OCI-LY1 (cell line): ENCODE data around the gene SLC2A2.

Experiments
- H2AFZ ChIP-seq: fragments of 200-600 bp; sonication (generic), shearing (Covaris generic); 2 replicates; pipeline ENCODE4 v1.6.0; 2014; ENCODE audit warnings: antibody characterized with exemption, mild to moderate bottlenecking, low read length
- H3F3A ChIP-seq: fragments of 200-600 bp; sonication (generic), shearing (Covaris generic); 2 replicates; pipeline ENCODE4 v1.6.0; 2014; ENCODE audit warnings: mild to moderate bottlenecking, antibody characterized with exemption, low read length, moderate library complexity; ENCODE audit not compliant: insufficient read depth
- H3K27ac ChIP-seq: fragments of 200-600 bp; sonication (generic); 2 replicates; pipeline ENCODE4 v1.5.1; 2014; ENCODE audit warnings: low read length, mixed run types, mild to moderate bottlenecking, low read depth; ENCODE audit not compliant: poor library complexity, severe bottlenecking
- H3K27me3 ChIP-seq: fragments of 200-600 bp; sonication (generic); 2 replicates; pipeline ENCODE4 v1.6.0; 2014; ENCODE audit warnings: antibody characterized with exemption, mild to moderate bottlenecking, low read length, moderate library complexity; ENCODE audit not compliant: insufficient read depth
- H3K36me3 ChIP-seq: fragments of 200-600 bp; sonication (generic); 2 replicates; pipeline ENCODE4 v1.6.1; 2014; ENCODE audit warnings: mild to moderate bottlenecking, antibody characterized with exemption, low read length, moderate library complexity, mixed read lengths; ENCODE audit not compliant: insufficient read depth
- H3K4me1 ChIP-seq: fragments of 200-600 bp; sonication (generic); 2 replicates; pipeline ENCODE4 v1.5.1; 2014; ENCODE audit warnings: mild to moderate bottlenecking, low read length, moderate library complexity; ENCODE audit not compliant: insufficient read depth, severe bottlenecking
- H3K4me2 ChIP-seq: fragments of 200-600 bp; sonication (generic), shearing (Covaris generic); 2 replicates; pipeline ENCODE4 v1.6.1; 2014; ENCODE audit warnings: low read length
- H3K4me3 ChIP-seq: fragments of 200-600 bp; sonication (generic); 2 replicates; pipeline ENCODE4 v1.5.1; 2014; ENCODE audit warnings: low read length, low read depth, mild to moderate bottlenecking, mixed read lengths; ENCODE audit not compliant: poor library complexity, severe bottlenecking
- H3K79me2 ChIP-seq: fragments of 200-600 bp; shearing (Covaris generic); 2 replicates; pipeline ENCODE4 v1.6.1; 2016; ENCODE audit warnings: mixed run types, low read length, mixed read lengths; ENCODE audit not compliant: insufficient read depth
- H3K9ac ChIP-seq: fragments of 200-600 bp; sonication (generic), shearing (Covaris generic); 2 replicates; pipeline ENCODE4 v1.6.1; 2014; ENCODE audit warnings: mild to moderate bottlenecking, low read length, mixed read lengths
- H3K9me2 ChIP-seq: fragments of 200-600 bp; sonication (generic), shearing (Covaris generic); 2 replicates; pipeline ENCODE4 v1.6.1; 2014; ENCODE audit warnings: low read depth, mild to moderate bottlenecking, low read length, mixed read lengths
- H3K9me3 ChIP-seq: fragments of 200-600 bp; shearing (Covaris generic); 2 replicates; pipeline ENCODE4 v1.6.1; 2014; ENCODE audit warnings: low read length, mixed read lengths
- H4K20me1 ChIP-seq: fragments of 200-600 bp; sonication (generic), shearing (Covaris generic); 2 replicates; pipeline ENCODE4 v1.6.0; 2016; ENCODE audit warnings: mild to moderate bottlenecking, low read length; ENCODE audit not compliant: insufficient read depth
- CTCF ChIP-seq: fragments of 200-600 bp; sonication (generic), shearing (Covaris generic); IDR thresholded peaks from 2 replicates; pipeline ENCODE4 v1.5.1; 2017; ENCODE audit warnings: mild to moderate bottlenecking, antibody characterized with exemption, low read length, moderate library complexity, mixed read lengths
- EZH2 ChIP-seq: fragments of 200-600 bp; sonication (generic), shearing (Covaris generic); IDR thresholded peaks from 2 replicates; pipeline ENCODE4 v1.8.0; 2017; ENCODE audit warnings: borderline replicate concordance, mixed run types, mild to moderate bottlenecking, antibody characterized with exemption, low read length, moderate library complexity, mixed read lengths

SLC2A2 gene

GRCh38 chr3:171065732-171066131, 39.2 kb upstream of the SLC2A2 start:
- Histone ChIP-seq H3K4me1 (no peaks in the 10 kb centered on the region), H3K79me2 (no peaks in the 10 kb centered on the region), H3K4me3 (no peak overlapping the region), H3K9me2 (no peaks in the 10 kb centered on the region), H3F3A (no peaks in the 10 kb centered on the region), H3K27me3 (no peaks in the 10 kb centered on the region), H3K9me3 (no peaks in the 10 kb centered on the region), H3K36me3 (no peaks in the 10 kb centered on the region), H3K27ac (no peak overlapping the region), H4K20me1 (no peaks in the 10 kb centered on the region), H2AFZ (no peak overlapping the region), H3K4me2 (no peak overlapping the region), H3K9ac (no peak overlapping the region)
- no peak for TF ChIP-seq EZH2
- no peak for TF ChIP-seq CTCF

GRCh38 chr3:171064461-171064860, 37.9 kb upstream of the SLC2A2 start:
- H2AFZ ChIP-seq, result no peak overlapping the region
- no peak overlapping the region for H3K4me3 ChIP-seq

GRCh38 chr3:171061749-171062148, 35.2 kb upstream of the SLC2A2 start:
- TF ChIP-seq EZH2 (no peak), CTCF (no peak)
- no peaks in the 10 kb centered on the region for H3K36me3 ChIP-seq

More at GRCh38 chr3:171064461-171064860, 37.9 kb upstream of the SLC2A2 start:
- Histone ChIP-seq H3K9me3 (no peaks in the 10 kb centered on the region), H3K4me1 (no peaks in the 10 kb centered on the region), H3K4me2 (no peak overlapping the region), H3K36me3 (no peaks in the 10 kb centered on the region), H3F3A (no peaks in the 10 kb centered on the region), H3K27me3 (no peaks in the 10 kb centered on the region), H3K79me2 (no peaks in the 10 kb centered on the region), H3K9ac (no peak overlapping the region), H3K27ac (no peak overlapping the region), H4K20me1 (no peaks in the 10 kb centered on the region), H3K9me2 (no peaks in the 10 kb centered on the region)
- TF ChIP-seq CTCF, result no peak
- no peak for TF ChIP-seq EZH2

More at GRCh38 chr3:171061749-171062148, 35.2 kb upstream of the SLC2A2 start:
- Histone ChIP-seq H3K27ac (no peak overlapping the region), H3K79me2 (no peaks in the 10 kb centered on the region), H3K4me3 (no peak overlapping the region), H3K4me1 (no peaks in the 10 kb centered on the region), H4K20me1 (no peaks in the 10 kb centered on the region), H3K9me2 (no peaks in the 10 kb centered on the region), H3K9ac (no peak overlapping the region), H3K4me2 (no peak overlapping the region), H3F3A (no peaks in the 10 kb centered on the region), H3K27me3 (no peaks in the 10 kb centered on the region), H3K9me3 (no peaks in the 10 kb centered on the region), H2AFZ (no peak overlapping the region)
